ENCODE measurements around the gene ROGDI.
"Not testable (repeated sequence)": the region's sequence is repeated elsewhere in the genome, so short reads cannot be mapped to it uniquely, and the experiment has no call there.

The ROGDI gene

DNA sequence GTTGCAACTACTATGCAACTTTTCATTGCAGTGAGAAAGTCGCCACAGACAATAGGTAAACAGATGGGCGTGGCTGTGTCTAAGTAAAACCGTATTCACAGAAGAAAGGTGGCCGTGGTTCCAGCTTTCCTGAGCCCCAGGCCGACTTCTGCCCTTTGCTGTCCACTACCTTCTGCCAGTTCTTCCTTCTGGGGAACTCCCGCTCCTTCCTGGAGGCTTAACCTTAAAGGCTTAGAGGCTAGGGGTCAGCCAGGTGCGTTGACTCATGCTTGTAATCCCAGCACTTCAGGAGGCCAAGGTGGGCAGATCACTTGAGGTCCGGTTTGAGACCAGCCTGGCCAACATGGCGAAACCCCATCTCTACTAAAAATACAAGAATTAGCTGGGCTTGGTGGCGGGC, 12.2 kb downstream of the ROGDI start:
- DNase-seq, result no peak

DNA sequence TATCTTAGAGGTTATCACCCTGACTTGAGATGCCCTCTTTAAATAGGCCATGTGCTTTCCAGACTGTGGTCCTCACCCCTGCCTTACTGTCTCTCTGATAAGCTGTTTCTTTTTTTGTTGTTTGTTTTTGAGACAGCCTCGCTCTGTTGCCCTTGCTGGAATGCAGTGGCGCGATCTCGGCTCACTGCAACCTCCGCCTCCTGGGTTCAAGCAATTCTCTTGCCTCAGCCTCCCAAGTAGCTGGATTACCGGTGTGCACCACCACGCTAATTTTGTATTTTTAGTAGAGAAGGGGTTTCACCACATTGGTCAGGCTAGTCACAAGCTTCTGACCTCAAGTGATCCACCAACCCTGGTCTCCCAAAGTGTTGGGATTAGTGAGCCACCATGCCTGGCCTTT, 13.5 kb downstream of the ROGDI start:
- DNase-seq, result no peak

DNA sequence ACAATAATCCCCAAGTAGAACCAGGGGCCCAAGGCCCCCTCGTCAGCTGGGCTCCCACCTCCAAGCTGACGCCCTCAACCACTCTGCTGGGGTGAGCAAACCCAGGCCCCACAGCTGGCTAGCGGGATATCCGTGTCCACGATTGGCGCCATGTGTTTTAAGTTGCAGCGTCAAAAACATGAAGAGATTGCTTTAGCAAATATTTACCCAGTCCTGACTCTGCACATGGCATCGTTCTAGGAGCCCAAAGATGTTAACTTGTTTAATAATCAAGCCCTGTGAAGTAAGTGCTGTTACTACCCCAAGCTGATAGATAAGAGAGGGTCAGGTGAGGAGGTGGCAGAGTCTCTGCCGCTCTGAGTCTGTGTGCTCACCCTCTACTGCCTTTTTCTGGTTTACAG, 13.9 kb downstream of the ROGDI start:
- no peak for DNase-seq

DNA sequence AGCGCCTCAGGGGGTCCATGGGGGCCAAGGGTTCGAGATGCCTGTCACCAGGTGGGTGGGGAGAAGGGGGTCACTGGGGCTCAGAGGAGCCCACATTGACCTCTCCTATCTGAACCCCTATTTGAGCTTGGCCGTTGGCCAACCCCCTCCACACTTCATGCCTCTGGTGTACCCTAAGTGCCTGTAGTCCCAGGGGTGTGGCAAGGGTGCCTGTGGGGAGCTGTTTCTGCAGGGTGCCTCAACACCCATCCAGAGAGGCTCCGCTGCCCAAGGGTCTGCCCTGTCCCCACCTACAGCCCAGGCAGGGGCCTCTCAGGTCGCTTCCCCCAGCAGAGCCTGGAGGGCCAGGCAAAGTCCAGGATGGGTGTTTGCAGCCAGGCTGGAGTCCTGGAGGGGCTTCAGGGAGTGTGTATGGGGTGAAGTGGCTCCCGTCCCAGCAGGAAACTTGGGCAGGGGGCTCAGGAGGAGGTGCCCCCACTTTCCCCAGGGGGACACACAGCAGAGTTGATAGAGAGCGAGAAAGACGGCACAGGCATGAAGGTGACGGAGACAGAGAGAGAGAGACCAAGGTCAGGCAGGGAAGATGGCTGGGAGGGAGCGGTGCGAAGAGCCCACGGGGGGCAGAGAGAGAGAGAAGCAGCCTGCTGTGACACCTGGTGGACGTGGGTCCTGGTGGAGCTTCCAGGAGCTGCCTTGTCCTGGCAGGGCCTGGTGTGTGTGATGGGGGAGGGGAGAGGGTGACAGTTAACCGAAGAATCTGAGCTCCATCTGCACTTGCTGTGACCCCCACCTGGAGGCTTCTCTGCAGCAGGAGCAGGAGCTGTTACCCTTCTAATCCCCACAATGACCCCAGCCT, 14.6 kb downstream of the ROGDI start, which contains the start of gene SEPTIN12:
Gene SEPTIN12 (minus strand): TSS at position 719 of the 856 bp plus-strand sequence. CDS start 700 bp downstream, at position 19.
- DNase-seq, result no peak

DNA sequence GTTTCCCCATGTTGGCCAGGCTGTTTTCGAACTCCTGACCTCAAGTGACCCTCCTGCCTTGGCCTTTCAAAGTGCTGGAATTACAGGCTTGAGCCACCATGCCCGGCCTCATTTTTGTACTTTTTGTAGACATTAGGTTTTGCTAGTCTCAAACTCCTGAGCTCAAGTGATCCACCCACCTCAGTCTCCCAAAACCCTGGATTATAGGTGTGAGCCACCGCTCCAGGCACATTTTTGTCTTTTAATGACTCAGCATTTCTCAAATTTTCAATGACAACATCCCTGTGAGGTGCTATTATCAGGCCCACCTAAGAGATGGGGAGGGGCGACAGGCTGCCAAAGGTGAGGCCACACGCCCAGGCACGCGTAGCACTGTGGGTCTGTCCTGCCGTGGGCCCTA, 15.4 kb downstream of the ROGDI start:
- no peak for DNase-seq

DNA sequence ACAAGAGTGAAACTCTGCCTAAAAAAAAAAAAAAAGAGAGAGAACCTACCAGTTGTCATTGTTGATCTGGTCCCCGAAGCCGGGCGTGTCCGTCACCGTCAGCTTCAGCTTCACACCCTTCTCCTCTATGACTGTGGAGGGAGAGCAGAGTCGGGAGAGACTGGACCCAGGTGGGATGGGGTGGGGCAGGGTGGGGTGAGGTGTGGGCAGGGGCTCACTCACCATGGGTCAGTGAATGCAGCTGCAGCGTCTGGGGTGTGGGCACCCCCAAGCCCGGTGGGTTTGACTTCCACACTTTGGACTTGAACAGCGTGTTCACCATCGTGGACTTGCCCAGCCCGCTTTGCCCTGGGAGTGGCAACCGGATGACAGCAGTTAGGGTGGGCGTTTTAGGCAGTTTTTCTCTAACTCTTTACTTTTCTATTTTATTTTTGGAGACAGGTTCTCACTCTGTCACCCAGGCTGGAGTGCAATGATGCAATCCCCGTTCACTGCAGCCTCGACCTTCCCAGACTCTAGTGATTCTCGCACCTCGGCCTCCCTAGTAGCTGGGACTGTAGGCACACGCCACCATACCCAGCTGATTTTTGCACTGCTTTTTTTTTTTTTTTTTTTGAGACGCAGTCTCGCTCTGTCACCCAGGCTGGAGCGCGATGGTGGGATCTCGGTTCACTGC, 16.5 kb downstream of the ROGDI start:
- no peak for DNase-seq

DNA sequence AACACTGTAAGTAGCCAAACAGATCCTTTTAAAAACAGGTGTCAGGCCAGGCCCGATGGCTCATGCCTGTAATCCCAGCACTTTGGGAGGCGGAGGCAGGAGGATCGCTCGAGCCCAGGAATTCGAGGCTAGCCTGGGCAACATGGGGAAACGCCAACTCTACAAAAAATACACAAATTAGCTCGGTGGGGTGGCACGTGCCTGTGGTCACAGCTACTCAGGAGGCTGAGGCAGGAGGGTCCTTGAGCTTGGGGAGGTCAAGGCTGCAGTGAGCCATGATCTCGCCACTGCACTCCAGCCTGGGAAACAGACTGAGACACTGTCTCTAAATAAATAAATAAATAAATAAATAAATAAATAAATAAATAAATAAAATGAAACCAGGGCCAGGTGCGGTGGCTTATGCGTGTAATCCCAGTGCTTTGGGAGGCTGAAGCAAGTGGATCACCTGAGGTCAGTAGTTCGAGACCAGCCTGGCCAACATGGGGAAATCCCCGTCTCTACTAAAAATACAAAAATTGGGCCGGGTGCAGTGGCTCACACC, 17.9 kb downstream of the ROGDI start:
- DNase-seq, result not testable (repeated sequence)

DNA sequence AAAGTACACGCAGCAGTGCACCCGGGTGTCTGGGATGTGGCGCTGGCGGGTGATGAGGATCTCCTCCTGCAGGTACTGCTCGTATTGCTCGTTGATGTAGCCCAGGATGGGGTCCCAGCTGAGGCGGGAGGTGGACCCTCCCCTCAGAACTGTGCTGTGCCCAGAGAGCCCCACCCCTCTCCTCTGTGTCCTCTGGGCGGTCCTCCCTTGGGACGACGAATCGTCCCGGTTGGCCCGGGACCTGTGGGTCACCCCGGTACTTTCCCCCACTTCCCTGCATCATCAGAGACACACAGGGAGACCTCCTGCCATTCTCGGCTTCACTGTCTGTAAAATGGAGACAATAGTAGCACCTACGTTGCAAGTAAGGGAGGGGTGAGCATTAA, 18.5 kb downstream of the ROGDI start:
- no peak for DNase-seq

- DNase-seq, result no peak
These were observed 19.0 kb downstream of the ROGDI start for GRCh38 chr16:4783251-4783950.

- DNase-seq, result no peak
These were observed 22.2 kb downstream of the ROGDI start for GRCh38 chr16:4780235-4780634.

DNA sequence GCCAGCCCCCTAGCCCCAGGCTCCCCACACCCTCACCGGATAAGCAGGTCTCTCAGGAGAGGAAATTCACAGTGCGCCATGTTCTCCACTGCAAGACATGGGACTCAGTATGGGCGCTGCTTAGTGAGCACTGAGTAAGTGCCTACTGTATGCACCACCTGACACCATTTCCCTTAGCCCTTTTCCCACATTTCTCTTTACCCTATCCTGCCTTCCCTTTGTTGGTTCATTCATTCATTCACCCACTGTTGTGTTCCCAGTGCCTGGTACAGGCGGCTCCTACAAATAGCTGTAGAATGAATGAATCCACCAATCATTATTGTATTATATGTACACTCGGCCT, 24.4 kb downstream of the ROGDI start:
- no peak for DNase-seq

- DNase-seq, result no peak
These were observed 24.9 kb downstream of the ROGDI start for GRCh38 chr16:4777339-4778049.

- no peak for DNase-seq
These were observed 26.2 kb downstream of the ROGDI start for GRCh38 chr16:4776141-4776705.

GRCh38 chr16:4775005-4775404, 27.4 kb downstream of the ROGDI start:
- no peak for DNase-seq

GRCh38 chr16:4772351-4772750, 30.1 kb downstream of the ROGDI start:
- DNase-seq, result no peak

DNA sequence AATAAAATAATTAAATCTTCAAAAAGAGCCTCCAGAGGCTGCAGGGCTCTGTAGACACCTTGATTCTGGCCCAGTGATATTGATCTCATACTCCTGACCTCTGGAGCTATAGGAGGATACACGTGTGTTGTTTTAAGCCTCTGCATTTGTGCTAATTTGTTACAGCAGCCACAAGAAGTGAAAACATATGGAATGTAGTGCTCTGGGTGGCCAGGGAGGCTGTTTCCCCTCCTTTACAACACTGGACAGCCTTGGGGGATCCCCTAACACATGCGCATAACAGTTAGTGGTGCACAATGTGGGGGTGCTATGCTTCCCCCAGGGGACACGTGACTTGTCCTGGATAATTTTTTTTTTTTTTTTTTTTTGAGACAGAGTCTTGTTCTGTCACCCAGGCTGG, 30.8 kb downstream of the ROGDI start:
- DNase-seq, result no peak

DNA sequence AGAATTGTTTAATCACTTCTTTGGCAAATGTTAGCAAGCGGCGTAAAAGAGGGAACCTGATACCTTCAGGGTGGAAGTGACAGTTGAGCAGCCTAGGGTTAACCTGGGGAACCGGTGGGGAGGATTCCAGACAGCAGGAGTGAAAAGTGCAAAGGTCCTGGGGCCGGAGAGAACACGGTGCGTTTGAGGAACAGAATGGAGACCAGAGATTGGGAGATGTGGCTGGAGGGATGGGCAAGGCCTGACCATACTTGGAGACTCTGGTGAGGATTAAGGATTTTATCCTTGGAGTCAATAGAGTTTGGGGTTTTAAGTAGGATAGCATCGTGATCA, 33.2 kb downstream of the ROGDI start:
- DNase-seq, result no peak

DNA sequence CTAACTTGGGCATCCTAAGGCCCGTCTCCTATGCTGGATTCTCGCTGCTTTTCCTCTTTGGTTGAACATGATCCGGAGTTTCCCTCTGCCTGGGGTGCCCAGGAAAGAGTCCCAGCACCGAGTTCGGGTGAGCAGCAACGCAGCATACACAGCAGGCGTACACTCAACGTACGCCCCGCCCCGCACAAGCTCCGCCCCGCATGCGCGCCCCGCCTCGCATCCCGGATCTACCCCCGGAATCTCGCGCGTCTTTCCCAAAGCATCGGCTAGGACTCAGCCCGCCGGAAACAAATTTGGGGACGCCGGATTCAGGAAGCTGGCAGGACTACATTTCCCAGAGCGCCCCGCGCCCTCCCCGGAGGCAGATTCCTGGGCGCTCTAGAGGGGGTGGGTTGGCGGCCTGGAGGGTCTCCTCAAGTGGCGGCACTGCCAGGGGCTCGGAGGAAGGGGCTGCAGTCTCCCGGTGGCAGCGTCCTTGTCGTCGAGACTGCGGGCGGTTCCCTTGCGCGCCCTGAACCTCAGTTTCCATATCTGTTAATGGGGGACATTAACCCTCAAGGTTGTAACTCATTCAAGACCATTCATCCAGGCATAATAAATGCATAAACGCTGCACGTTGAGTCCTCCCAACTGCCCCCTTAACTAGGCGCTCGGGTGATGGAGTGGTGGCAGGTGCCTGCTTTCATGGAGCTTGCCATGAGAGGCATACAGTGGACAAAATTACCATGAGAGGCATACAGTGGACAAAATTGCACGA, 33.7 kb downstream of the ROGDI start:
- peak; percentile 98 for DNase-seq

- no peak for DNase-seq
These were observed 34.4 kb downstream of the ROGDI start for GRCh38 chr16:4767872-4768548.

- DNase-seq, result peak; percentile 98
These were observed 35.4 kb downstream of the ROGDI start, which contains the start of gene ZNF500 for GRCh38 chr16:4766875-4767628. TSS of gene ZNF500 (minus strand) at chr16:4767162. CDS start at chr16:4765978, 1,184 bp downstream.

Data from femur (tissue), 1 donor.